Hair follicle dermal papilla cell (primary cell): ENCODE data around the gene AHNAK. TPM values are rescaled to one million over a fixed set of nuclear protein-coding genes. Genes with fewer than 3 reads are reported as not detected.

Source experiments
- small RNA-seq: library from RNA; depleted of rRNA; stranded (forward); fragments of <200 nt; gene quantifications from one replicate; pipeline ENCODE3, GENCODE V24; 2012
- total RNA-seq: library from RNA; depleted of rRNA; stranded (reverse); fragments of >200 nt; gene quantifications from 2 replicates; pipeline ENCODE4 v1.2.3, GENCODE V29; 2012

AHNAK gene, protein sequence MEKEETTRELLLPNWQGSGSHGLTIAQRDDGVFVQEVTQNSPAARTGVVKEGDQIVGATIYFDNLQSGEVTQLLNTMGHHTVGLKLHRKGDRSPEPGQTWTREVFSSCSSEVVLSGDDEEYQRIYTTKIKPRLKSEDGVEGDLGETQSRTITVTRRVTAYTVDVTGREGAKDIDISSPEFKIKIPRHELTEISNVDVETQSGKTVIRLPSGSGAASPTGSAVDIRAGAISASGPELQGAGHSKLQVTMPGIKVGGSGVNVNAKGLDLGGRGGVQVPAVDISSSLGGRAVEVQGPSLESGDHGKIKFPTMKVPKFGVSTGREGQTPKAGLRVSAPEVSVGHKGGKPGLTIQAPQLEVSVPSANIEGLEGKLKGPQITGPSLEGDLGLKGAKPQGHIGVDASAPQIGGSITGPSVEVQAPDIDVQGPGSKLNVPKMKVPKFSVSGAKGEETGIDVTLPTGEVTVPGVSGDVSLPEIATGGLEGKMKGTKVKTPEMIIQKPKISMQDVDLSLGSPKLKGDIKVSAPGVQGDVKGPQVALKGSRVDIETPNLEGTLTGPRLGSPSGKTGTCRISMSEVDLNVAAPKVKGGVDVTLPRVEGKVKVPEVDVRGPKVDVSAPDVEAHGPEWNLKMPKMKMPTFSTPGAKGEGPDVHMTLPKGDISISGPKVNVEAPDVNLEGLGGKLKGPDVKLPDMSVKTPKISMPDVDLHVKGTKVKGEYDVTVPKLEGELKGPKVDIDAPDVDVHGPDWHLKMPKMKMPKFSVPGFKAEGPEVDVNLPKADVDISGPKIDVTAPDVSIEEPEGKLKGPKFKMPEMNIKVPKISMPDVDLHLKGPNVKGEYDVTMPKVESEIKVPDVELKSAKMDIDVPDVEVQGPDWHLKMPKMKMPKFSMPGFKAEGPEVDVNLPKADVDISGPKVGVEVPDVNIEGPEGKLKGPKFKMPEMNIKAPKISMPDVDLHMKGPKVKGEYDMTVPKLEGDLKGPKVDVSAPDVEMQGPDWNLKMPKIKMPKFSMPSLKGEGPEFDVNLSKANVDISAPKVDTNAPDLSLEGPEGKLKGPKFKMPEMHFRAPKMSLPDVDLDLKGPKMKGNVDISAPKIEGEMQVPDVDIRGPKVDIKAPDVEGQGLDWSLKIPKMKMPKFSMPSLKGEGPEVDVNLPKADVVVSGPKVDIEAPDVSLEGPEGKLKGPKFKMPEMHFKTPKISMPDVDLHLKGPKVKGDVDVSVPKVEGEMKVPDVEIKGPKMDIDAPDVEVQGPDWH (N-terminal part only)
- total RNA-seq, result 953 and 967 TPM in 2 replicates

DNA sequence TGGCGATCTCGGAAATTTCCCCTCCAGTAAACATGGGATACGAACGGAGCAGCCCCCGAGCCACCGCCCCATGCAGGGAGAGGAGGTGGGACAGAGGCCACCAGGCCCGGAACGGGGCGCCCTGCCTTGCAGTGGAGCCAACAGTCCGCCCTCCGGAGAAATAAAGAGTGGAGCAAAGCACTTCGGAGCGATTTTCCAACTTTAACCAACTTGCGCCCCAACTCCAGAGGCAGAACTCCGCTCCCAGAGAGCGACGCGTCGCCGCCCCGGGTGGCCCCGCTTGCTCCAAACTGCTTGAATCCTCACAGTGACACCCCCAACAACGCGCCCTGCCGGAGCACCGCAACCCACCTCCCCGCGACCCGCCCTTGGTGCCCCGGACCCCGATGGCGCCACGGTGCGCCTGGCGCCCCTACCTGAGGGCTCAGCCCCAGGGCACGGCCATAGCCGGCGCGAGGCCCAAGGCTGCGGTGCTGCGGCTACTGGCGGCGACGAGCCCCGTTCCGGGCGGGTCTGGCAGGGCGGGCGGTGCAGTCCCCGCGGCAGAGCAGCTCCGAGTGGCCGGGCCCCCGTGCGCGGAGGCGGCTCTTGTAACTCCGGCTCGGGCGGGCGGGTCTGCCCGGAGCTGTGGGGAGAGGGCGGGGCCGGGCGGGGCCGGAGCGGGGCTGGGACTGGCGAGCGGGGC is at the start of gene AHNAK:
Gene AHNAK, minus strand, starts transcription at position 563 of the 685 bp plus-strand sequence. CDS start 10,708 bp downstream, outside the sequence.

DNA sequence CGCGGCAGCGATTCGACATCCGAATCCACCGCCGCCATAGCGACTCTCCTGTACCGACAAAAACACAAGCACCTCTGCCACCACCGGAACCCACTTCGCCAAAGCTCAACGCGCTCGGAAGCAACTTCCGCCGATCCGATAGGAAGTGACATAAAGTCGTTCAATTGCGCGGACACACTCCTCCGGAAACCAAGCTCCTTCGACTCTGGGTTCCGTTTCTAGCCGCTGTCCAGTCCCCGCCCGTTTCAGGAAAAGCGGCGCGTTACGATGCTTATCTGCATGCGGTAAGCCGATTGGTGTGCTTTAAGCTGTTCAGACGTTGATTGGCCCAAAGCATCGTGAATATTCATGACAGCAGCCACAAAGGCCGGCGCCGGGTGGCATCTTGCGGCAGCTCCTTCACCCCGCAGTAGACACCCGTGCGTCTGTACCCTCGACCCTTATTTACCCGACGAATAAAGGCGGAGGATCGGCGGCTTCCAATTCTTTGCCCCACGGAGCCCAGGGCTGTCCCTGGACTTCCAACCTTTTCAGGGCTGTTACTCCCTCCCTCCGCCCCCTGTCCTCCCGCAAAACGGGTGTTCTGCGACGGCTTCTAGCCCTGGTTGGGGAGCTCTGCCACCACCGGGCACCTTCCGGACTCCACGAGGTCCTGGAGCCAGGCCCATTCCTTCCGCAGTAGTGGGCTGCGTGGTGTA is 45.0 kb upstream of the AHNAK start, which contains the start of gene TUT1:
Gene TUT1, minus strand, starts transcription at position 76 of the 698 bp plus-strand sequence. Its CDS starts 38 bp downstream, at position 38.

DNA sequence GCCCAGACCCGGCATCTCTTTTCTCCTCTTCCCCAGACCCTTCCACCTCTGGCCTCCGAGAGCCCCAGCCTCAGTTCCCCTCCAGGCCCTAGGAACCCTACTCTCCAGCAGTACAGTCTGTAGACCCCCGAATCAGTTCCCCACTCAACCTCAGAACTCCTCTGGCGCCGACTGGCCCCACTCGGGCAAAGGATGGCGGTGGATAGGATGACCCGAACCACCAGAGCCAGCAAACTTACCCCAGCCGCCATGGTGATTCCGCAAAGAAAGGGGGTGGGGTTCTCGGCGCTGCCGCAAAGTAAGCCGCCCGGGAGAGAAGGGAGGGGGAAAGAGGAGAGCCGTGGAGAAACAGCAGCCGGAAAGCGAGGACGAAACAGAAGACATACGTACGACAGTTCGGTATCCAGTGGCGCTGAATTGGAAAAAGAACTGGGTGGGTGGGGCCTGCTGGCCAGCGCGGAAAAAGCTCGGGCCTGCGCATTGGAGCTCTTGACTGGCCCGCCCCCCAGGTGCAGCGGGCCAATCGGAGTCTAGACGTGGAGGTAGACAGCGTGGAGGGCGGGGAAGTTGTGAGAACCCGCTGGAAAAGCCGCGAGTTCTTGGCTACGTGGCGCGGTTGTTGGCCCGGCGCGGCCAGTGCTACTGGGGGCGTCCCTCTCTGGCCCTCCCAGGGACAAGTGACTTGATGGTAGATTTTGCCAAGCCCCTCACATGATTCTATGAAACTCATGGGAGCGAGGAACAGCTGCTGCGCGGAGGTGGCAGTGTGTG is 27.2 kb upstream of the AHNAK start, which contains the start of gene EEF1G:
Gene EEF1G, minus strand, starts transcription at position 300 of the 771 bp plus-strand sequence. Its CDS starts 49 bp downstream, at position 251.

DNA sequence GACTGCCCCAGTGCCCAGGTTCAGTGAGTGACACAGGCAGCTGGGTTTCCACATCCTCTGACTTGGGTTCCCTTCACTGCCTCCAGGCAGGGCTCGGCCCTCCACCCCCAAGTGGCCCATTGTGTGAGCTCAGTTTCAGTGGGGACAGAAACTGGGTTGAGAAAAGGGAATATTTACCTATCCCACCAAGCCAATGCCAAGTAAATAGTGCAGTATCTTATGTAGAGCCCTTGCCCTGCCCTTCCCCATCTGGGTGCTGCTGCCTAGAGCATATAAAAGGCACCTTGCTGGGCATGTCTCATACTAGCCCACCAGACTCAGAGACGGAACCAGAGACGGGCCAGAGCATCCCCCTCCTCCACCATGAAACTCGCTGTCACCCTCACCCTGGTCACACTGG is 127.9 kb downstream of the AHNAK start, which contains the start of gene SCGB1A1:
Gene SCGB1A1, plus strand, starts transcription at position 301 of the 400 bp plus-strand sequence. Its CDS starts 63 bp downstream, at position 364.

Small RNA genes lying within 50 kb of the gene (small RNA-seq; reads per million reads assigned to genes)
- gene EEF1G (not detected), gene MIR6747 (not detected)

Other genes starting within 250 kb of the AHNAK start
- gene SCGB1D4, start 247.7 kb downstream of the AHNAK start, total RNA-seq, result not detected in 2 replicates
- 0.32 TPM in 1 of 2 replicates, not detected in the other for gene ASRGL1, start 209.4 kb downstream of the AHNAK start, total RNA-seq
- not detected in 2 replicates for gene SCGB1A1, start 127.8 kb downstream of the AHNAK start, total RNA-seq
- gene EEF1G, start 27.1 kb upstream of the AHNAK start, total RNA-seq, result 1,028 and 1,088 TPM in 2 replicates
- gene TUT1, start 44.7 kb upstream of the AHNAK start, total RNA-seq, result 6.3 and 7.2 TPM in 2 replicates
- gene MTA2, start 55.1 kb upstream of the AHNAK start, total RNA-seq, result 138 and 161 TPM in 2 replicates
- gene EML3, start 66.0 kb upstream of the AHNAK start, total RNA-seq, result 35.9 and 38.5 TPM in 2 replicates
- 3.7 and 5.5 TPM in 2 replicates for gene ROM1, start 66.5 kb upstream of the AHNAK start, total RNA-seq
- 24.0 and 24.2 TPM in 2 replicates for gene B3GAT3, start 75.2 kb upstream of the AHNAK start, total RNA-seq
- gene GANAB, start 99.8 kb upstream of the AHNAK start, total RNA-seq, result 248 and 270 TPM in 2 replicates
- gene INTS5, start 106.5 kb upstream of the AHNAK start, total RNA-seq, result 25.5 and 29.4 TPM in 2 replicates
- 14.9 and 20.3 TPM in 2 replicates for gene C11orf98, start 118.4 kb upstream of the AHNAK start, total RNA-seq
- 3.2 and 7.3 TPM in 2 replicates for gene CSKMT, start 118.5 kb upstream of the AHNAK start, total RNA-seq
- gene UQCC3, start 124.9 kb upstream of the AHNAK start, total RNA-seq, result 4.4 and 5.6 TPM in 2 replicates
- gene LBHD1, start 125.5 kb upstream of the AHNAK start, total RNA-seq, result 4.0 and 4.5 TPM in 2 replicates
- 70.9 and 82.1 TPM in 2 replicates for gene UBXN1, start 132.3 kb upstream of the AHNAK start, total RNA-seq
- 63.6 and 104 TPM in 2 replicates for gene LRRN4CL, start 142.7 kb upstream of the AHNAK start, total RNA-seq
- 47.2 and 64.5 TPM in 2 replicates for gene BSCL2, start 160.6 kb upstream of the AHNAK start, total RNA-seq
- gene GNG3, start 160.9 kb upstream of the AHNAK start, total RNA-seq, result not detected in 2 replicates
- gene HNRNPUL2, start 180.7 kb upstream of the AHNAK start, total RNA-seq, result 7.5 and 10.9 TPM in 2 replicates
- 27.9 and 36.0 TPM in 2 replicates for gene TTC9C, start 181.7 kb upstream of the AHNAK start, total RNA-seq
- gene ZBTB3, start 207.4 kb upstream of the AHNAK start, total RNA-seq, result 19.3 and 21.4 TPM in 2 replicates
- 34.9 and 47.2 TPM in 2 replicates for gene POLR2G, start 214.8 kb upstream of the AHNAK start, total RNA-seq
- 13.5 and 19.5 TPM in 2 replicates for gene TAF6L, start 224.6 kb upstream of the AHNAK start, total RNA-seq
- 38.0 and 38.1 TPM in 2 replicates for gene TMEM179B, start 240.6 kb upstream of the AHNAK start, total RNA-seq
- gene TMEM223, start 245.2 kb upstream of the AHNAK start, total RNA-seq, result 12.3 and 13.1 TPM in 2 replicates